Cortex of kidney (tissue), 1 donor: ENCODE measurements around the gene OR5H14.
"Not testable (repeated sequence)": the region's sequence is repeated elsewhere in the genome, so short reads cannot be mapped to it uniquely, and the experiment has no call there.

Experiments
- DNase-seq: peaks from one replicate; lab custom pipeline; 2025; lab: John Stamatoyannopoulos, UW

OR5H14 gene

GRCh38 chr3:98147179-98147578, at the start of gene OR5H14:
Gene OR5H14, plus strand, starts transcription at chr3:98147479. Its CDS starts 1,907 bp downstream, at chr3:98149386.
- DNase-seq = no peak

GRCh38 chr3:98099848-98100247, 47.4 kb upstream of the OR5H14 start:
- no peak for DNase-seq

- no peak for DNase-seq
These were observed 39.1 kb upstream of the OR5H14 start for GRCh38 chr3:98108162-98108561.

- no peak for DNase-seq
These were observed 37.3 kb upstream of the OR5H14 start for GRCh38 chr3:98109807-98110549.

GRCh38 chr3:98110550-98110908, 36.8 kb upstream of the OR5H14 start:
- DNase-seq = no peak

GRCh38 chr3:98114264-98114663, 33.0 kb upstream of the OR5H14 start:
- no peak for DNase-seq

GRCh38 chr3:98115717-98116116, 31.6 kb upstream of the OR5H14 start:
- no peak for DNase-seq

GRCh38 chr3:98130421-98130820, 16.9 kb upstream of the OR5H14 start, which contains the start of gene OR5H1:
Gene OR5H1, plus strand, starts transcription at chr3:98130721. Its CDS starts 1,977 bp downstream, at chr3:98132698.
- DNase-seq = no peak

GRCh38 chr3:98136631-98137030, 10.6 kb upstream of the OR5H14 start:
- DNase-seq = no peak

- DNase-seq = not testable (repeated sequence)
These were observed 9.3 kb upstream of the OR5H14 start for GRCh38 chr3:98137826-98138557.

GRCh38 chr3:98140531-98140930, 6.7 kb upstream of the OR5H14 start:
- DNase-seq = no peak

GRCh38 chr3:98148751-98149150, 1.5 kb downstream of the OR5H14 start:
- no peak for DNase-seq

GRCh38 chr3:98149456-98149855, 2.2 kb downstream of the OR5H14 start:
- not testable (repeated sequence) for DNase-seq

GRCh38 chr3:98151241-98151640, 4.0 kb downstream of the OR5H14 start:
- no peak for DNase-seq

- DNase-seq = no peak
These were observed 19.1 kb downstream of the OR5H14 start, which contains the start of gene OR5H15 for GRCh38 chr3:98166396-98166795. Gene OR5H15, plus strand, starts transcription at chr3:98166696. Its CDS starts 2,004 bp downstream, at chr3:98168700.

- DNase-seq = no peak
These were observed 23.8 kb downstream of the OR5H14 start for GRCh38 chr3:98171071-98171470.

- no peak for DNase-seq
These were observed 25.3 kb downstream of the OR5H14 start for GRCh38 chr3:98172621-98173020.

- DNase-seq = no peak
These were observed 33.1 kb downstream of the OR5H14 start for GRCh38 chr3:98180319-98180890.

- DNase-seq = no peak
These were observed 34.9 kb downstream of the OR5H14 start for GRCh38 chr3:98182196-98182595.

GRCh38 chr3:98185180-98185579, 37.9 kb downstream of the OR5H14 start:
- DNase-seq = no peak

- DNase-seq = no peak
These were observed 41.3 kb downstream of the OR5H14 start for GRCh38 chr3:98188545-98188944.

- DNase-seq = not testable (repeated sequence)
These were observed 43.6 kb downstream of the OR5H14 start for GRCh38 chr3:98190911-98191310.

- not testable (repeated sequence) for DNase-seq
These were observed 49.0 kb downstream of the OR5H14 start for GRCh38 chr3:98196293-98196692.
